ENCODE data around the gene EPS8L2.

Gene EPS8L2

GRCh38 chr11:763073-763463 is 57.0 kb downstream of the EPS8L2 start:
- no peak for DNase-seq

GRCh38 chr11:763549-764321 is 57.7 kb downstream of the EPS8L2 start:
- no peak for DNase-seq

GRCh38 chr11:764322-765024 is 58.4 kb downstream of the EPS8L2 start:
- no peak for DNase-seq

GRCh38 chr11:765025-765801 is 59.2 kb downstream of the EPS8L2 start:
- DNase-seq = peak; percentile 53

GRCh38 chr11:765802-766091 is 59.7 kb downstream of the EPS8L2 start:
- DNase-seq = no peak

GRCh38 chr11:766106-766935 is 60.3 kb downstream of the EPS8L2 start:
- DNase-seq = no peak

- no peak for DNase-seq
Observed at GRCh38 chr11:766936-767210, 60.8 kb downstream of the EPS8L2 start.

- DNase-seq = no peak
Observed at GRCh38 chr11:767238-767637, 61.2 kb downstream of the EPS8L2 start.

- DNase-seq = no peak
Observed at GRCh38 chr11:769887-770641, 64.0 kb downstream of the EPS8L2 start.

- DNase-seq = no peak
Observed at GRCh38 chr11:770642-771616, 64.9 kb downstream of the EPS8L2 start.

GRCh38 chr11:771617-772204 is 65.7 kb downstream of the EPS8L2 start:
- no peak for DNase-seq

GRCh38 chr11:772429-773390 is 66.7 kb downstream of the EPS8L2 start:
- no peak for DNase-seq

GRCh38 chr11:773425-773824 is 67.4 kb downstream of the EPS8L2 start:
- no peak for DNase-seq

- no peak for DNase-seq
Observed at GRCh38 chr11:773830-774229, 67.8 kb downstream of the EPS8L2 start.

- no peak for DNase-seq
Observed at GRCh38 chr11:774873-775592, 69.0 kb downstream of the EPS8L2 start.

- DNase-seq = no peak
Observed at GRCh38 chr11:776263-776560, 70.2 kb downstream of the EPS8L2 start.

- DNase-seq = no peak
Observed at GRCh38 chr11:776561-777287, 70.7 kb downstream of the EPS8L2 start.

All from right hindlimb (tissue), 1 donor.